SK-N-SH (cell line): Measurements from ENCODE around the gene MYH6. TPM values are rescaled to one million over a fixed set of nuclear protein-coding genes. Genes with fewer than 3 reads are reported as not detected.

ENCODE experiments used
- CTCF ChIA-PET: fragments of 300-600, 350-600 bp; formaldehyde crosslinking; extraction: SDS; loops from one replicate; lab custom pipeline; 2021; lab: Yijun Ruan, JAX
- POLR2A ChIA-PET: fragments of 350-600 bp; sonication (Branson Sonifier 250); formaldehyde crosslinking; extraction: SDS; loops from one replicate; lab custom pipeline; 2020; ENCODE audit warnings: antibody characterized with exemption, inconsistent platforms; lab: Yijun Ruan, JAX
- DNase-seq: peaks from one replicate; pipeline ENCODE4 v3.0.0; 2012
- H2AFZ ChIP-seq: fragments of 200-600 bp; sonication (generic); 2 replicates; pipeline ENCODE4 v1.8.1; 2016; ENCODE audit warnings: antibody characterized with exemption, mild to moderate bottlenecking, low read depth
- H3F3A ChIP-seq: fragments of 200-600 bp; sonication (generic); replicated peaks from 2 replicates; pipeline ENCODE3; 2016; ENCODE audit warnings: antibody characterized with exemption, mild to moderate bottlenecking; ENCODE audit not compliant: insufficient read depth
- H3K27ac ChIP-seq, 2 experiments: fragments of 200-500 bp in 1 of 2; fragments of 200-600 bp in 1 of 2; sonication (Bioruptor generic) in 1 of 2; sonication (generic), shearing (Covaris generic) in 1 of 2; 2 replicates each; pipeline versions ENCODE4 v1.5.1 to v1.6.1; 2014 to 2016; ENCODE audit warnings: low read depth in 2 of 2, inconsistent platforms in 1 of 2, low read length in 1 of 2, mild to moderate bottlenecking in 1 of 2, mixed read lengths in 1 of 2
- H3K27me3 ChIP-seq: fragments of 200-600 bp; sonication (generic), shearing (Covaris generic); 2 replicates; pipeline ENCODE4 v1.6.1; 2016; ENCODE audit warnings: mixed run types; ENCODE audit not compliant: insufficient read depth
- H3K36me3 ChIP-seq, 2 experiments: fragments of 200-500 bp in 1 of 2; fragments of 200-600 bp in 1 of 2; sonication (Bioruptor generic) in 1 of 2; sonication (generic) in 1 of 2; replicated peaks in 1 of 2; 2 replicates each; pipeline versions ENCODE3 to v1.5.1; 2014 to 2016; ENCODE audit warnings: low read length in 1 of 2, mild to moderate bottlenecking in 1 of 2; ENCODE audit not compliant: insufficient read depth in 2 of 2, control insufficient read depth in 1 of 2
- H3K4me1 ChIP-seq, 2 experiments: fragments of 200-500 bp in 1 of 2; fragments of 200-600 bp in 1 of 2; sonication (Bioruptor generic) in 1 of 2; sonication (generic), shearing (Covaris generic) in 1 of 2; 2 replicates each; pipeline versions ENCODE4 v1.5.1 to v1.6.1; 2014 to 2016; ENCODE audit warnings: low read depth in 1 of 2, low read length in 1 of 2, mixed run types in 1 of 2; ENCODE audit not compliant: insufficient read depth in 2 of 2, control insufficient read depth in 1 of 2
- H3K4me2 ChIP-seq: fragments of 200-600 bp; sonication (generic), shearing (Covaris generic); 2 replicates; pipeline ENCODE4 v1.6.1; 2017; ENCODE audit warnings: mixed run types
- H3K4me3 ChIP-seq, 2 experiments: fragments of 200-500 bp in 1 of 2; fragments of 200-600 bp in 1 of 2; sonication (Bioruptor generic) in 1 of 2; sonication (generic), shearing (Covaris generic) in 1 of 2; 2 replicates each; pipeline versions ENCODE4 v1.5.1 to v1.8.1; 2014 to 2016; ENCODE audit warnings: low read depth in 2 of 2, inconsistent platforms in 1 of 2, low read length in 1 of 2, mild to moderate bottlenecking in 1 of 2, mixed read lengths in 1 of 2, moderate library complexity in 1 of 2
- H3K79me2 ChIP-seq: fragments of 200-600 bp; sonication (generic); 2 replicates; pipeline ENCODE4 v1.8.1; 2017; ENCODE audit warnings: mild to moderate bottlenecking; ENCODE audit not compliant: insufficient read depth
- H3K9ac ChIP-seq: fragments of 200-600 bp; sonication (generic); 2 replicates; pipeline ENCODE4 v1.6.1; 2017; ENCODE audit warnings: mixed run types
- H3K9me2 ChIP-seq: fragments of 200-600 bp; sonication (generic); 2 replicates; pipeline ENCODE4 v1.6.1; 2017; ENCODE audit warnings: mixed run types
- H3K9me3 ChIP-seq: fragments of 200-600 bp; sonication (generic); 2 replicates; pipeline ENCODE4 v1.6.1; 2017; ENCODE audit warnings: mixed run types, mild to moderate bottlenecking, moderate library complexity
- H4K20me1 ChIP-seq: fragments of 200-600 bp; sonication (generic); 2 replicates; pipeline ENCODE4 v1.6.1; 2017; ENCODE audit warnings: mild to moderate bottlenecking, mixed run types; ENCODE audit not compliant: insufficient read depth
- CHD2 ChIP-seq: fragments of 150-350 bp; IDR thresholded peaks from 2 replicates; pipeline ENCODE4 v1.6.1; 2018; ENCODE audit warnings: low read length; ENCODE audit not compliant: partially characterized antibody
- ELF1 ChIP-seq: IDR thresholded peaks from 2 replicates; pipeline ENCODE4 v1.4.0; 2012
- EZH2phosphoT487 ChIP-seq: fragments of 200-600 bp; sonication (generic); IDR thresholded peaks from 2 replicates; pipeline ENCODE4 v1.6.1; 2017; ENCODE audit warnings: low read depth, mixed run types, mild to moderate bottlenecking, antibody characterized with exemption, moderate library complexity, borderline replicate concordance
- FOSL2 ChIP-seq: IDR thresholded peaks from 2 replicates; pipeline ENCODE4 v1.4.0; 2012; ENCODE audit warnings: low read depth, mild to moderate bottlenecking, moderate library complexity, borderline replicate concordance
- FOXM1 ChIP-seq: IDR thresholded peaks from 2 replicates; pipeline ENCODE4 v1.4.0; 2012; ENCODE audit warnings: low read depth, mild to moderate bottlenecking
- GABPA ChIP-seq: IDR thresholded peaks from 2 replicates; pipeline ENCODE4 v1.4.0; 2012; ENCODE audit warnings: low read depth, mild to moderate bottlenecking
- IRF3 ChIP-seq: fragments of 150-350 bp; IDR thresholded peaks from 2 replicates; pipeline ENCODE4 v1.6.1; 2016; ENCODE audit warnings: mild to moderate bottlenecking, low read depth, low read length
- JUND ChIP-seq: IDR thresholded peaks from 2 replicates; pipeline ENCODE4 v1.4.0; 2012
- MAX ChIP-seq: IDR thresholded peaks from 2 replicates; pipeline ENCODE4 v1.4.0; 2012; ENCODE audit warnings: low read depth
- MEF2A ChIP-seq: IDR thresholded peaks from 2 replicates; pipeline ENCODE4 v1.4.0; 2012; ENCODE audit warnings: low read depth, borderline replicate concordance
- NFIC ChIP-seq: IDR thresholded peaks from 2 replicates; pipeline ENCODE4 v1.4.0; 2012; ENCODE audit warnings: borderline replicate concordance
- NRF1 ChIP-seq: IDR thresholded peaks from 2 replicates; pipeline ENCODE4 v1.6.1; 2012; ENCODE audit warnings: low read depth, mild to moderate bottlenecking, low read length
- PBX3 ChIP-seq: IDR thresholded peaks from 2 replicates; pipeline ENCODE4; 2012
- REST ChIP-seq: IDR thresholded peaks from 2 replicates; pipeline ENCODE4 v1.6.1; 2012; ENCODE audit warnings: mild to moderate bottlenecking, low read depth, low read length, moderate library complexity
- RFX5 ChIP-seq: IDR thresholded peaks from 2 replicates; pipeline ENCODE4 v1.6.1; 2012; ENCODE audit warnings: mild to moderate bottlenecking, improper control_type of control experiment, low read length
- SIN3A ChIP-seq: IDR thresholded peaks from 2 replicates; pipeline ENCODE4 v1.6.1; 2012; ENCODE audit warnings: low read depth, mild to moderate bottlenecking, low read length, moderate library complexity, borderline replicate concordance
- USF2 ChIP-seq: fragments of 150-350 bp; IDR thresholded peaks from 2 replicates; pipeline ENCODE4 v1.6.1; 2017; ENCODE audit warnings: antibody characterized with exemption, low read length, low read depth, borderline replicate concordance
- WGBS: methylation state at CpG from one replicate; pipeline ENCODE4 v1.1.6; 2017; ENCODE audit warnings: low lambda C conversion rate; 5-methylcytosine and 5-hydroxymethylcytosine counted together
- polyA plus RNA-seq, 3 experiments: library from polyadenylated mRNA; depleted of rRNA; stranded (reverse); fragments of >200 nt; gene quantifications; 2 replicates each; pipeline ENCODE4 v1.2.3, GENCODE V29; 2012

MYH6 gene
- polyA plus RNA-seq, 1 of the 3 experiments (the other 2 are of a cell fraction): not detected

- H3F3A ChIP-seq: no peaks in the 10 kb centered on the region
- H3K36me3 ChIP-seq: no peaks in the 10 kb centered on the region
- no peak overlapping the region for H3K4me3 ChIP-seq
- no peak overlapping the region for H2AFZ ChIP-seq
- TF ChIP-seq SIN3A (no peak), NRF1 (no peak), USF2 (no peak), FOSL2 (no peak), ELF1 (no peak), JUND (no peak), MAX (no peak), GABPA (no peak), CHD2 (no peak), PBX3 (no peak), FOXM1 (no peak), RFX5 (no peak), MEF2A (no peak), NFIC (no peak), IRF3 (no peak), REST (no peak), EZH2phosphoT487 (no peak)
- TF ChIP-seq, all 33 proteins: peak for 0
- Histone ChIP-seq H4K20me1 (no peaks in the 10 kb centered on the region), H3K9me3 (no peaks in the 10 kb centered on the region), H3K79me2 (no peaks in the 10 kb centered on the region), H3K27me3 (peaks cover 27% of the 10 kb centered on the region), H3K9me2 (no peaks in the 10 kb centered on the region), H3K9ac (no peak overlapping the region), H3K4me1 (no peaks in the 10 kb centered on the region; a peak in 1 of 4 replicates), H3K27ac (no peak overlapping the region), H3K4me2 (no peak overlapping the region)
- 52% methylated on average over 7 of the region's 7 CpGs for WGBS
- no peak for DNase-seq
- ChIA-PET CTCF (interaction anchor here (1.5 kb wide), 1 partner anchor 9 kb away, joined by 4 read pairs; no protein-coding TSS in a partner anchor), POLR2A (no interaction called here)
Observed at GRCh38 chr14:23403139-23403438, 5.0 kb downstream of the MYH6 start.
